ENCODE results near the gene SPSB4.

- no peak for TF ChIP-seq CTCF (IDR thresholded peaks at IDR 0.05; ENCODE audit: insufficient read depth, low read length, poor library complexity, severe bottlenecking)
- no peak for TF ChIP-seq EZH2phosphoT487 (conservative IDR thresholded peaks at IDR 0.05; ENCODE audit: low read length)
These were observed 71.4 kb downstream of the SPSB4 start for GRCh38 chr3:141122455-141123030.
